Loucy (cell line): ENCODE results near the gene GMEB2.
A peak's percentile ranks its signal among the peaks of the same experiment; 100 is the strongest.

Source experiments
- H2AFZ ChIP-seq: fragments of 200-600 bp; sonication (generic); 2 replicates; pipeline ENCODE4 v1.6.0; 2016; ENCODE audit warnings: antibody characterized with exemption, mild to moderate bottlenecking, low read length, moderate library complexity
- H3F3A ChIP-seq: fragments of 200-600 bp; 2 replicates; pipeline ENCODE4 v1.6.0; 2016; ENCODE audit warnings: antibody characterized with exemption, low read depth, mild to moderate bottlenecking
- H3K27me3 ChIP-seq: fragments of 200-600 bp; sonication (generic); 2 replicates; pipeline ENCODE4 v1.6.1; 2014; ENCODE audit warnings: low read length, mild to moderate bottlenecking; ENCODE audit not compliant: insufficient read depth, poor library complexity, severe bottlenecking
- H3K36me3 ChIP-seq: fragments of 200-600 bp; sonication (generic); 2 replicates; pipeline ENCODE4 v1.6.1; 2016; ENCODE audit warnings: low read length; ENCODE audit not compliant: insufficient read depth
- H3K4me1 ChIP-seq: fragments of 200-600 bp; sonication (generic); 2 replicates; pipeline ENCODE4 v1.5.1; 2014; ENCODE audit warnings: low read length, mild to moderate bottlenecking; ENCODE audit not compliant: insufficient read depth, poor library complexity, severe bottlenecking
- H3K4me2 ChIP-seq: fragments of 200-600 bp; sonication (generic); 2 replicates; pipeline ENCODE4 v1.6.0; 2014; ENCODE audit warnings: antibody characterized with exemption, low read length, low read depth, mild to moderate bottlenecking; ENCODE audit not compliant: poor library complexity, severe bottlenecking
- H3K4me3 ChIP-seq: fragments of 200-600 bp; sonication (generic); 2 replicates; pipeline ENCODE4 v1.5.1; 2014; ENCODE audit warnings: low read length, mild to moderate bottlenecking, mixed read lengths; ENCODE audit not compliant: poor library complexity, severe bottlenecking
- H3K79me2 ChIP-seq: fragments of 200-600 bp; sonication (generic); 2 replicates; pipeline ENCODE4 v1.6.1; 2014; ENCODE audit warnings: low read length; ENCODE audit not compliant: insufficient read depth
- H3K9ac ChIP-seq: fragments of 200-600 bp; sonication (generic); 2 replicates; pipeline ENCODE4 v1.6.0; 2014; ENCODE audit warnings: mild to moderate bottlenecking, low read depth, low read length, moderate library complexity; ENCODE audit not compliant: poor library complexity, severe bottlenecking
- H3K9me2 ChIP-seq: fragments of 200-600 bp; sonication (generic); replicated peaks from 2 replicates; pipeline ENCODE4 v1.6.1; 2016; ENCODE audit warnings: low read depth, low read length, mixed read lengths
- H3K9me3 ChIP-seq: fragments of 200-600 bp; sonication (generic); 2 replicates; pipeline ENCODE4 v1.6.1; 2014; ENCODE audit warnings: mild to moderate bottlenecking, antibody characterized with exemption, low read length, low read depth; ENCODE audit not compliant: insufficient read depth
- H4K20me1 ChIP-seq: fragments of 200-600 bp; sonication (generic); 2 replicates; pipeline ENCODE4 v1.6.0; 2014; ENCODE audit warnings: antibody characterized with exemption, low read length, mild to moderate bottlenecking; ENCODE audit not compliant: insufficient read depth, poor library complexity, severe bottlenecking
- CTCF ChIP-seq: fragments of 200-600 bp; sonication (generic); conservative IDR thresholded peaks from 2 replicates; pipeline ENCODE4 v1.5.1; 2014; ENCODE audit warnings: mild to moderate bottlenecking, antibody characterized with exemption, low read length
- EZH2phosphoT487 ChIP-seq: fragments of 200-600 bp; IDR thresholded peaks from 2 replicates; pipeline ENCODE4 v1.6.1; 2018; ENCODE audit warnings: antibody characterized with exemption, mild to moderate bottlenecking, moderate library complexity, borderline replicate concordance

Gene GMEB2

GRCh38 chr20:63576311-63576710 lies 50.6 kb downstream of the GMEB2 start:
- Histone ChIP-seq H2AFZ (no peak overlapping the region), H3K9me2 (no peaks in the 10 kb centered on the region), H3K4me3 (no peak overlapping the region), H3K27me3 (no peaks in the 10 kb centered on the region), H4K20me1 (no peaks in the 10 kb centered on the region), H3F3A (no peaks in the 10 kb centered on the region), H3K36me3 (no peaks in the 10 kb centered on the region), H3K9me3 (no peaks in the 10 kb centered on the region), H3K79me2 (no peaks in the 10 kb centered on the region), H3K4me2 (no peak overlapping the region), H3K9ac (no peak overlapping the region), H3K4me1 (peaks cover 16% of the 10 kb centered on the region)
- TF ChIP-seq EZH2phosphoT487 (no peak), CTCF (no peak)

GRCh38 chr20:63574829-63575743 lies 51.8 kb downstream of the GMEB2 start:
- Histone ChIP-seq H4K20me1 (no peaks in the 10 kb centered on the region), H3F3A (no peaks in the 10 kb centered on the region), H3K9ac (peak overlapping the region; percentile 67), H3K36me3 (no peaks in the 10 kb centered on the region), H3K9me2 (no peaks in the 10 kb centered on the region), H2AFZ (no peak overlapping the region; the same call in 1 of the 2 replicates), H3K27me3 (no peaks in the 10 kb centered on the region), H3K4me1 (peaks cover 16% of the 10 kb centered on the region), H3K4me2 (peak overlapping the region; percentile 89), H3K79me2 (no peaks in the 10 kb centered on the region), H3K4me3 (peak overlapping the region; percentile 72), H3K9me3 (no peaks in the 10 kb centered on the region)
- TF ChIP-seq CTCF: no peak
- no peak for TF ChIP-seq EZH2phosphoT487

- H3K79me2 ChIP-seq: no peaks in the 10 kb centered on the region
- H3K4me1 ChIP-seq: peaks cover 18% of the 10 kb centered on the region
- H3K9me3 ChIP-seq: no peaks in the 10 kb centered on the region
- peak within 1 kb of the TSS; percentile 76 for H3K4me3 ChIP-seq
- no peak for TF ChIP-seq CTCF
- TF ChIP-seq EZH2phosphoT487: no peak
- H3K4me2 ChIP-seq: peak within 1 kb of the TSS; percentile 89
- no peaks in the 10 kb centered on the region for H3K9me2 ChIP-seq
- peak within 1 kb of the TSS; percentile 68 for H3K9ac ChIP-seq
- H3F3A ChIP-seq: no peaks in the 10 kb centered on the region
- peak within 1 kb of the TSS; percentile 75 for H2AFZ ChIP-seq
- peaks cover 4% of the 10 kb centered on the region for H3K27me3 ChIP-seq
- peaks cover 1% of the 10 kb centered on the region for H4K20me1 ChIP-seq
- H3K36me3 ChIP-seq: no peaks in the 10 kb centered on the region
Measured at GRCh38 chr20:63574156-63574828, 52.6 kb downstream of the GMEB2 start, which contains the start of gene HELZ2. HELZ2 (minus strand) TSS chr20:63574239; CDS start chr20:63572385, 1,854 bp downstream.
